WTC11 (cell line): ENCODE results near the gene KCNN1. TPM values are rescaled to one million over a fixed set of nuclear protein-coding genes. Genes with fewer than 3 reads are reported as not detected.

Experiments
- ATAC-seq: fragments of 200-7000 bp; cut with Tn5 transposase; 2 replicates; pipeline ENCODE4 v1.10.0; 2021; ENCODE audit warnings: mild to moderate bottlenecking, moderate library complexity
- CTCF ChIA-PET: fragments of 300-600 bp; sonication (Branson Sonifier 250); formaldehyde crosslinking; loops from one replicate; lab custom pipeline; 2021; ENCODE audit warnings: antibody characterized with exemption; lab: Charles Lee
- POLR2A ChIA-PET: fragments of 350-600 bp; sonication (Branson Sonifier 250); formaldehyde crosslinking; loops from one replicate; lab custom pipeline; 2021; ENCODE audit warnings: antibody characterized with exemption; lab: Charles Lee
- DNase-seq: peaks from one replicate; pipeline ENCODE4 v3.0.0; 2021; ENCODE audit warnings: low spot score
- H3K27ac Mint-ChIP-seq: 2 replicates; pipeline ENCODE4 v1.8.0; 2021; ENCODE audit warnings: mixed read lengths
- H3K27me3 Mint-ChIP-seq: 2 replicates; pipeline ENCODE4 v1.8.0; 2021; ENCODE audit warnings: low read depth, mild to moderate bottlenecking, moderate library complexity, mixed read lengths
- H3K36me3 Mint-ChIP-seq: 2 replicates; pipeline ENCODE4 v1.8.0; 2021; ENCODE audit warnings: mixed read lengths
- H3K4me1 Mint-ChIP-seq: 2 replicates; pipeline ENCODE4 v1.8.0; 2022; ENCODE audit warnings: mixed read lengths
- H3K4me3 Mint-ChIP-seq: 2 replicates; pipeline ENCODE4 v1.8.0; 2021; ENCODE audit warnings: mild to moderate bottlenecking, moderate library complexity, mixed read lengths
- H3K9me3 Mint-ChIP-seq: 2 replicates; pipeline ENCODE4 v1.8.0; 2021; ENCODE audit warnings: mixed read lengths
- AFF4 ChIP-seq: sonication (generic); formaldehyde crosslinking; IDR thresholded peaks from 2 replicates; pipeline ENCODE4 v1.8.1; 2023; ENCODE audit warnings: mild to moderate bottlenecking, missing genetic modification reagents, borderline replicate concordance
- CBFB ChIP-seq: sonication (generic); formaldehyde crosslinking; IDR thresholded peaks from 2 replicates; pipeline ENCODE4 v1.8.1; 2022; ENCODE audit warnings: mild to moderate bottlenecking, low read depth, missing genetic modification reagents
- E2F4 ChIP-seq: sonication (generic); formaldehyde crosslinking; IDR thresholded peaks from 2 replicates; pipeline ENCODE4 v1.8.1; 2022; ENCODE audit warnings: low read depth, mild to moderate bottlenecking, moderate library complexity, missing genetic modification reagents, borderline replicate concordance
- ELF4 ChIP-seq: sonication (generic); formaldehyde crosslinking; IDR thresholded peaks from 2 replicates; pipeline ENCODE4 v1.8.1; 2022; ENCODE audit warnings: low read depth, mild to moderate bottlenecking, moderate library complexity, missing genetic modification reagents
- FOXP1 ChIP-seq: sonication (generic); formaldehyde crosslinking; IDR thresholded peaks from 2 replicates; pipeline ENCODE4 v1.8.0; 2022; ENCODE audit warnings: missing genetic modification reagents, mild to moderate bottlenecking, moderate library complexity, borderline replicate concordance
- IRF2 ChIP-seq: sonication (generic); formaldehyde crosslinking; IDR thresholded peaks from 2 replicates; pipeline ENCODE4 v1.8.0; 2022; ENCODE audit warnings: low read depth, missing genetic modification reagents, borderline replicate concordance
- JUN ChIP-seq: sonication (generic); formaldehyde crosslinking; IDR thresholded peaks from 2 replicates; pipeline ENCODE4 v1.8.0; 2023; ENCODE audit warnings: mild to moderate bottlenecking, missing genetic modification reagents
- NR3C1 ChIP-seq: sonication (generic); formaldehyde crosslinking; conservative IDR thresholded peaks from 2 replicates; pipeline ENCODE4 v1.8.1; 2023; ENCODE audit warnings: low read depth, mild to moderate bottlenecking, missing genetic modification reagents
- SP1 ChIP-seq: sonication (generic); formaldehyde crosslinking; conservative IDR thresholded peaks from 2 replicates; pipeline ENCODE4 v1.8.1; 2022; ENCODE audit warnings: missing genetic modification reagents
- TEAD4 ChIP-seq: sonication (generic); formaldehyde crosslinking; IDR thresholded peaks from 2 replicates; pipeline ENCODE4 v1.8.0; 2022; ENCODE audit warnings: mild to moderate bottlenecking, missing genetic modification reagents
- ZBTB43 ChIP-seq: sonication (generic); formaldehyde crosslinking; IDR thresholded peaks from 2 replicates; pipeline ENCODE4 v1.8.1; 2023; ENCODE audit warnings: mild to moderate bottlenecking, missing genetic modification reagents
- ZNF121 ChIP-seq: sonication (generic); formaldehyde crosslinking; IDR thresholded peaks from 2 replicates; pipeline ENCODE4 v1.8.0; 2023; ENCODE audit warnings: missing genetic modification reagents
- ZNF423 ChIP-seq: fragments of 250-450 bp; sonication (Bioruptor Pico); IDR thresholded peaks from 2 replicates; pipeline ENCODE4 v2.1.2; 2022; ENCODE audit warnings: mild to moderate bottlenecking, moderate library complexity
- total RNA-seq: library from RNA; stranded (reverse); gene quantifications from 3 replicates; pipeline ENCODE4 v1.2.3, GENCODE V29; 2021

Gene KCNN1
- total RNA-seq, 1 experiment from 2014 or later, result 15.3 TPM

GRCh38 chr19:17949956-17950309, 17.0 kb upstream of the KCNN1 start:
- Mint-ChIP-seq H3K4me1 (peaks cover 40% of the 10 kb centered on the region), H3K4me3 (peak overlapping the region; percentile 77), H3K9me3 (no peaks in the 10 kb centered on the region), H3K27ac (peak overlapping the region; percentile 51), H3K27me3 (peaks cover 56% of the 10 kb centered on the region), H3K36me3 (no peaks in the 10 kb centered on the region)
- TF ChIP-seq JUN (CRISPR knock-in tag), result no peak
- peak; percentile 17; the same call in 1 of the 2 replicates for TF ChIP-seq ZBTB43 (CRISPR knock-in tag)
- no peak for TF ChIP-seq E2F4
- 0 out of 2 replicates have a peak, but pooled peaks have one; percentile 20 for TF ChIP-seq FOXP1 (CRISPR knock-in tag)
- DNase-seq (no peak), ATAC-seq (peak; percentile 1; the same call in 1 of the 2 replicates)
- POLR2A ChIA-PET, result interaction anchor here (0.9 to 1.3 kb wide), 3 partner anchors 18 to 331 kb away, joined by 3 to 9 read pairs (median 5); partner anchors contain the start of genes CCDC124 and JUND
- CTCF ChIA-PET, result interaction anchor here (1.2 to 5.1 kb wide), 5 partner anchors 12 to 211 kb away, joined by 3 to 62 read pairs (median 19); partner anchors contain the start of genes CCDC124 and RPL18A

- H3K27me3 Mint-ChIP-seq, result peaks cover 56% of the 10 kb centered on the region
- no peaks in the 10 kb centered on the region for H3K9me3 Mint-ChIP-seq
- peak overlapping the region; percentile 77 for H3K4me3 Mint-ChIP-seq
- ATAC-seq (peak; percentile 11), DNase-seq (peak; percentile 73)
- no peak for TF ChIP-seq AFF4 (CRISPR knock-in tag)
- TF ChIP-seq NR3C1 (CRISPR knock-in tag), result no peak
- no peak for TF ChIP-seq CBFB
- no peak for TF ChIP-seq ELF4 (CRISPR knock-in tag)
- no peak for TF ChIP-seq TEAD4 (CRISPR knock-in tag)
- TF ChIP-seq SP1, result peak; percentile 59; the same call in 1 of the 2 replicates
- peak; percentile 62 for TF ChIP-seq ZNF423
- ChIA-PET CTCF (interaction anchor here (1.0 to 5.1 kb wide), 7 partner anchors 8 to 211 kb away, joined by 3 to 62 read pairs (median 6); partner anchors contain the start of genes CCDC124 and RPL18A), POLR2A (interaction anchor here (0.7 to 1.3 kb wide), 5 partner anchors 18 to 331 kb away, joined by 3 to 9 read pairs (median 5); partner anchors contain the start of genes CCDC124 and JUND)
- peaks cover 40% of the 10 kb centered on the region for H3K4me1 Mint-ChIP-seq
- no peaks in the 10 kb centered on the region for H3K36me3 Mint-ChIP-seq
- peak overlapping the region; percentile 54 for H3K27ac Mint-ChIP-seq
Observed at GRCh38 chr19:17950310-17951156, 16.4 kb upstream of the KCNN1 start.

GRCh38 chr19:17951157-17951989, 15.5 kb upstream of the KCNN1 start:
- peak overlapping the region; percentile 77 for H3K4me3 Mint-ChIP-seq
- ATAC-seq, result no peak
- H3K4me1 Mint-ChIP-seq, result peaks cover 33% of the 10 kb centered on the region
- no peak for TF ChIP-seq IRF2
- no peak for TF ChIP-seq ZNF121 (CRISPR knock-in tag)
- TF ChIP-seq, all 79 proteins: peak for 0
- ChIA-PET POLR2A (interaction anchor here (0.7 to 1.0 kb wide), 3 partner anchors 18 to 82 kb away, joined by 5 to 6 read pairs (median 5); no protein-coding TSS in a partner anchor), CTCF (interaction anchor here (1.0 to 5.1 kb wide), 5 partner anchors 9 to 45 kb away, joined by 5 to 62 read pairs (median 19); partner anchors contain the start of gene CCDC124)
- peak; percentile 39 for DNase-seq
- Mint-ChIP-seq H3K36me3 (no peaks in the 10 kb centered on the region), H3K9me3 (no peaks in the 10 kb centered on the region), H3K27ac (no peak overlapping the region), H3K27me3 (peaks cover 54% of the 10 kb centered on the region)
